Heart left ventricle (tissue), 16 donors: ENCODE measurements around the gene GLUL. TPM values are rescaled to one million over a fixed set of nuclear protein-coding genes. Genes with fewer than 3 reads are reported as not detected.

Experiments
- ATAC-seq, 4 donors: fragments of 200-7000 bp; cut with Tn5 transposase; one replicate each; pipeline ENCODE4 v1.9.1; 2020 to 2022; ENCODE audit warnings: moderate library complexity in 4 of 4, mild to moderate bottlenecking in 3 of 4, moderate number of reproducible peaks in 1 of 4
- DNase-seq, 5 donors: peaks; one replicate each; pipeline ENCODE4 v3.0.0-alpha.2; 2020
- H3K27ac ChIP-seq, 12 donors: fragments of 200-600 bp; sonication (generic) in 4 of 12; one replicate each; pipeline versions ENCODE4 v1.5.0 to v1.8.0; 2016 to 2022; ENCODE audit warnings: mild to moderate bottlenecking in 2 of 12
- H3K27me3 ChIP-seq, 9 donors: fragments of 200-600 bp; sonication (generic) in 2 of 9; one replicate each; pipeline versions ENCODE4 v1.5.1 to v1.8.0; 2016 to 2022; ENCODE audit warnings: mild to moderate bottlenecking in 3 of 9
- H3K36me3 ChIP-seq, 9 donors: fragments of 200-600 bp; sonication (generic) in 2 of 9; one replicate each; pipeline versions ENCODE4 v1.5.0 to v1.8.0; 2018 to 2022; ENCODE audit warnings: mild to moderate bottlenecking in 2 of 9
- H3K4me1 ChIP-seq, 12 donors: fragments of 200-600 bp; sonication (generic) in 4 of 12; one replicate each; pipeline versions ENCODE4 v1.5.0 to v1.8.0; 2016 to 2022; ENCODE audit warnings: mild to moderate bottlenecking in 3 of 12
- H3K4me3 ChIP-seq, 12 donors: fragments of 200-600 bp; sonication (generic) in 4 of 12; one replicate each; pipeline versions ENCODE4 v1.5.0 to v1.8.0; 2017 to 2022; ENCODE audit warnings: mild to moderate bottlenecking in 9 of 12, moderate library complexity in 4 of 12
- H3K9me3 ChIP-seq, 12 donors: fragments of 200-600 bp; sonication (generic) in 4 of 12; one replicate each; pipeline versions ENCODE4 v1.5.0 to v1.8.0; 2016 to 2022; ENCODE audit warnings: mild to moderate bottlenecking in 1 of 12
- CTCF ChIP-seq, 12 donors: fragments of 200-600 bp; sonication (generic) in 4 of 12; IDR thresholded peaks; one replicate each; pipeline versions ENCODE4 v1.5.0 to v1.8.0; 2018 to 2022; ENCODE audit warnings: antibody characterized with exemption in 12 of 12, mild to moderate bottlenecking in 5 of 12
- POLR2A ChIP-seq, 2 donors: fragments of 450-650 bp; IDR thresholded peaks; one replicate each; pipeline ENCODE4 v1.6.1; 2017; ENCODE audit warnings: antibody characterized with exemption in 2 of 2, mild to moderate bottlenecking in 2 of 2, moderate library complexity in 2 of 2
- WGBS, 4 donors: extraction: QIAGEN DNeasy Blood & Tissue Kit in 2 of 4; methylation state at CpG; one replicate each; pipeline versions ENCODE4 v1.1.5 to v1.1.7; 2013 to 2018; 5-methylcytosine and 5-hydroxymethylcytosine counted together
- intact Hi-C, 10 donors: fragments of 100-400 bp; cut with DNase I; formaldehyde crosslinking; loops; one replicate each; pipeline versions ENCODE4 v1.11.1 to v1.14.2; 2022
- polyA plus RNA-seq, 2 donors: library from polyadenylated mRNA; stranded (reverse); fragments of 200-250 nt; gene quantifications; one replicate each; pipeline ENCODE4 v1.2.3, GENCODE V29; 2013
- total RNA-seq, 9 donors: library from RNA; depleted of rRNA in 2 of 9; stranded (reverse); fragments of >200 nt in 2 of 9; fragmentation: NEBNext Ultra II Directional in 3 of 9; extraction: Animal tissue kit (Norgen Biotek cat#: 25700) in 3 of 9; gene quantifications; one replicate each; pipeline versions ENCODE4 v1.1.0 to v1.2.4, GENCODE V29; 2016 to 2023
- donor health status: ischemic (EF 13 %, LVEDD 7.1; RV severe dilation, severe dysfunction).
- donor health status: healthy with polysubstance abuse.
- donor health status: DM: no; HTN: yes; CAD: no.
- donor health status: DM: no; HTN: no; CAD: no.
- donor health status: ischemic (EF 25% LVEDD 6.9; RV normal size, moderate dysfunction).
- donor health status: ischemic (EF 25% LVEDD 5.7; RV mildly dilated, moderate dysfunction).
- donor health status: healthy.
- donor health status: DM: yes; HTN: yes; CAD: no.
- donor health status: ischemic (EF 35%, LVEDD 5.7; RV mildly dilated, moderate dysfunction).
- donor health status: nonischemic (EF 11% LVEDD 7.7; RV severe dilation, severe dysfunction).
- donor health status: DM: yes; HTN: yes; CAD: no.
- donor health status: PGD.
- donor health status: ischemic (EF 29% LVEDD 5.4; RV normal size, mild dysfunction).
- donor health status: nonischemic (EF 23%, LVEDD 6.1; RV moderate dilation, normal function).

The GLUL gene
- total and polyA plus RNA-seq, 11 donors = 92.6 to 1,145 (median 520) TPM

- Histone ChIP-seq H3K27me3 (no peaks in the 10 kb centered on the region), H3K4me3 (no peak overlapping the region), H3K9me3 (no peaks in the 10 kb centered on the region), H3K27ac (no peak overlapping the region), H3K4me1 (peaks cover 0 to 23% (median 8%) of the 10 kb centered on the region in 12 donors), H3K36me3 (no peaks in the 10 kb centered on the region)
- peak in 3 of 4 donors; percentile 50 to 70 (median 62) for ATAC-seq
- intact Hi-C loops = no loop called here
- TF ChIP-seq CTCF (IDR thresholded peaks at IDR 0.05) (no peak), POLR2A (IDR thresholded peaks at IDR 0.05) (no peak)
- no peak for DNase-seq
- 80 to 87% (median 85%) methylated on average over 10 of the region's 10 CpGs for WGBS, 4 donors
Measured at GRCh38 chr1:182340233-182341058, 51.1 kb downstream of the GLUL start.

GRCh38 chr1:182339684-182340083 lies 51.9 kb downstream of the GLUL start:
- no peaks in the 10 kb centered on the region for H3K9me3 ChIP-seq
- intact Hi-C loops = loop anchor here in 2 of 10 donors (2.0 to 5.0 kb wide), 2 partner anchors 15 to 53 kb away; partner anchors contain the start of gene GLUL (in 1 of the 2)

GRCh38 chr1:182338806-182339370 lies 52.7 kb downstream of the GLUL start:
- no peak overlapping the region for H3K4me3 ChIP-seq
- H3K27ac ChIP-seq = no peak overlapping the region
- intact Hi-C loops = loop anchor here in 2 of 10 donors (2.0 to 5.0 kb wide), 2 partner anchors 14 to 53 kb away; partner anchors contain the start of gene GLUL (in 1 of the 2)
- ATAC-seq = no peak
- no peaks in the 10 kb centered on the region for H3K36me3 ChIP-seq
- H3K9me3 ChIP-seq = no peaks in the 10 kb centered on the region
- TF ChIP-seq CTCF (IDR thresholded peaks at IDR 0.05) (no peak), POLR2A (IDR thresholded peaks at IDR 0.05) (no peak)
- H3K4me1 ChIP-seq = peaks cover 0 to 23% (median 8%) of the 10 kb centered on the region in 12 donors
- 92 to 98% (median 95%) methylated on average over 13 of the region's 13 CpGs for WGBS, 4 donors
- no peak for DNase-seq
- H3K27me3 ChIP-seq = no peaks in the 10 kb centered on the region

More at GRCh38 chr1:182339684-182340083, 51.9 kb downstream of the GLUL start:
- TF ChIP-seq CTCF (IDR thresholded peaks at IDR 0.05) = no peak
- TF ChIP-seq POLR2A (IDR thresholded peaks at IDR 0.05) = no peak
- no peaks in the 10 kb centered on the region for H3K27me3 ChIP-seq
- whole genome bisulfite sequencing, 4 donors = 94 to 99% (median 96%) methylated on average over 8 of the region's 8 CpGs
- ATAC-seq = no peak
- peaks cover 0 to 23% (median 8%) of the 10 kb centered on the region in 12 donors for H3K4me1 ChIP-seq
- no peaks in the 10 kb centered on the region for H3K36me3 ChIP-seq
- no peak overlapping the region for H3K27ac ChIP-seq
- DNase-seq = no peak
- H3K4me3 ChIP-seq = no peak overlapping the region
